ENCODE results near the gene TOMM22.

The TOMM22 gene

GRCh38 chr22:38707984-38708383 is 26.2 kb downstream of the TOMM22 start:
- TF ChIP-seq ZNF274 (IDR thresholded peaks at IDR 0.05; ENCODE audit: low read depth, low read length) (no peak), YY1 (IDR thresholded peaks at IDR 0.05; ENCODE audit: insufficient read depth, insufficient read length) (no peak), SUZ12 (IDR thresholded peaks at IDR 0.05; ENCODE audit: extremely low read depth, insufficient read depth, insufficient read length) (no peak)
- no peak overlapping the region for H3K4me3 ChIP-seq (ENCODE audit: insufficient read length, low read depth)
- H3K9ac ChIP-seq (ENCODE audit: insufficient read length, low read depth), result no peak overlapping the region
- H3K36me3 ChIP-seq (ENCODE audit: insufficient read depth, insufficient read length, low read length), result peaks cover 25% of the 10 kb centered on the region
- peaks cover 3% of the 10 kb centered on the region for H3K4me1 ChIP-seq (ENCODE audit: insufficient read depth, insufficient read length)
- no peak for DNase-seq (ENCODE audit: low read depth, low spot score)
- no peaks in the 10 kb centered on the region for H3K9me3 ChIP-seq (ENCODE audit: insufficient read depth, low read length)
- H3K27me3 ChIP-seq (ENCODE audit: insufficient read depth, insufficient read length), result no peaks in the 10 kb centered on the region

- Histone ChIP-seq H3K36me3 (ENCODE audit: insufficient read depth, insufficient read length, low read length) (peaks cover 25% of the 10 kb centered on the region), H3K9me3 (ENCODE audit: insufficient read depth, low read length) (no peaks in the 10 kb centered on the region), H3K27me3 (ENCODE audit: insufficient read depth, insufficient read length) (no peaks in the 10 kb centered on the region), H3K9ac (ENCODE audit: insufficient read length, low read depth) (no peak overlapping the region), H3K4me3 (ENCODE audit: insufficient read length, low read depth) (no peak overlapping the region), H3K4me1 (ENCODE audit: insufficient read depth, insufficient read length) (peaks cover 5% of the 10 kb centered on the region)
- TF ChIP-seq SUZ12 (IDR thresholded peaks at IDR 0.05; ENCODE audit: extremely low read depth, insufficient read depth, insufficient read length) (no peak), YY1 (IDR thresholded peaks at IDR 0.05; ENCODE audit: insufficient read depth, insufficient read length) (no peak), ZNF274 (IDR thresholded peaks at IDR 0.05; ENCODE audit: low read depth, low read length) (no peak)
- no peak for DNase-seq (ENCODE audit: low read depth, low spot score)
Measured at GRCh38 chr22:38709306-38709705, 27.5 kb downstream of the TOMM22 start.

- H3K4me1 ChIP-seq (ENCODE audit: insufficient read depth, insufficient read length), result peaks cover 5% of the 10 kb centered on the region
- no peak for TF ChIP-seq SUZ12 (IDR thresholded peaks at IDR 0.05; ENCODE audit: extremely low read depth, insufficient read depth, insufficient read length)
- TF ChIP-seq YY1 (IDR thresholded peaks at IDR 0.05; ENCODE audit: insufficient read depth, insufficient read length), result no peak
- no peak for TF ChIP-seq ZNF274 (IDR thresholded peaks at IDR 0.05; ENCODE audit: low read depth, low read length)
- no peaks in the 10 kb centered on the region for H3K9me3 ChIP-seq (ENCODE audit: insufficient read depth, low read length)
- no peaks in the 10 kb centered on the region for H3K27me3 ChIP-seq (ENCODE audit: insufficient read depth, insufficient read length)
- H3K9ac ChIP-seq (ENCODE audit: insufficient read length, low read depth), result no peak overlapping the region
- no peak overlapping the region for H3K4me3 ChIP-seq (ENCODE audit: insufficient read length, low read depth)
- peaks cover 29% of the 10 kb centered on the region for H3K36me3 ChIP-seq (ENCODE audit: insufficient read depth, insufficient read length, low read length)
- DNase-seq (ENCODE audit: low read depth, low spot score), result no peak
Measured at GRCh38 chr22:38710351-38710750, 28.6 kb downstream of the TOMM22 start.

GRCh38 chr22:38710866-38711265 is 29.1 kb downstream of the TOMM22 start:
- no peak for TF ChIP-seq SUZ12 (IDR thresholded peaks at IDR 0.05; ENCODE audit: extremely low read depth, insufficient read depth, insufficient read length)
- TF ChIP-seq YY1 (IDR thresholded peaks at IDR 0.05; ENCODE audit: insufficient read depth, insufficient read length), result no peak
- no peaks in the 10 kb centered on the region for H3K9me3 ChIP-seq (ENCODE audit: insufficient read depth, low read length)
- peaks cover 35% of the 10 kb centered on the region for H3K36me3 ChIP-seq (ENCODE audit: insufficient read depth, insufficient read length, low read length)
- H3K4me1 ChIP-seq (ENCODE audit: insufficient read depth, insufficient read length), result peaks cover 5% of the 10 kb centered on the region
- DNase-seq (ENCODE audit: low read depth, low spot score), result no peak
- H3K27me3 ChIP-seq (ENCODE audit: insufficient read depth, insufficient read length), result no peaks in the 10 kb centered on the region
- no peak overlapping the region for H3K4me3 ChIP-seq (ENCODE audit: insufficient read length, low read depth)
- no peak overlapping the region for H3K9ac ChIP-seq (ENCODE audit: insufficient read length, low read depth)

GRCh38 chr22:38712486-38713207 is 30.9 kb downstream of the TOMM22 start:
- peaks cover 52% of the 10 kb centered on the region for H3K36me3 ChIP-seq (ENCODE audit: insufficient read depth, insufficient read length, low read length)
- H3K9me3 ChIP-seq (ENCODE audit: insufficient read depth, low read length), result no peaks in the 10 kb centered on the region
- DNase-seq (ENCODE audit: low read depth, low spot score), result no peak
- no peaks in the 10 kb centered on the region for H3K27me3 ChIP-seq (ENCODE audit: insufficient read depth, insufficient read length)
- H3K4me3 ChIP-seq (ENCODE audit: insufficient read length, low read depth), result no peak overlapping the region
- TF ChIP-seq YY1 (IDR thresholded peaks at IDR 0.05; ENCODE audit: insufficient read depth, insufficient read length), result no peak
- TF ChIP-seq SUZ12 (IDR thresholded peaks at IDR 0.05; ENCODE audit: extremely low read depth, insufficient read depth, insufficient read length), result no peak
- no peak for TF ChIP-seq ZNF274 (IDR thresholded peaks at IDR 0.05; ENCODE audit: low read depth, low read length)
- H3K9ac ChIP-seq (ENCODE audit: insufficient read length, low read depth), result no peak overlapping the region
- H3K4me1 ChIP-seq (ENCODE audit: insufficient read depth, insufficient read length), result peaks cover 7% of the 10 kb centered on the region

- Histone ChIP-seq H3K9ac (ENCODE audit: insufficient read length, low read depth) (no peak overlapping the region), H3K4me3 (ENCODE audit: insufficient read length, low read depth) (no peak overlapping the region), H3K9me3 (ENCODE audit: insufficient read depth, low read length) (no peaks in the 10 kb centered on the region), H3K27me3 (ENCODE audit: insufficient read depth, insufficient read length) (no peaks in the 10 kb centered on the region), H3K36me3 (ENCODE audit: insufficient read depth, insufficient read length, low read length) (peaks cover 52% of the 10 kb centered on the region), H3K4me1 (ENCODE audit: insufficient read depth, insufficient read length) (peaks cover 4% of the 10 kb centered on the region)
- DNase-seq (ENCODE audit: low read depth, low spot score), result no peak
- TF ChIP-seq ZNF274 (IDR thresholded peaks at IDR 0.05; ENCODE audit: low read depth, low read length), result no peak
- TF ChIP-seq SUZ12 (IDR thresholded peaks at IDR 0.05; ENCODE audit: extremely low read depth, insufficient read depth, insufficient read length), result no peak
- no peak for TF ChIP-seq YY1 (IDR thresholded peaks at IDR 0.05; ENCODE audit: insufficient read depth, insufficient read length)
Measured at GRCh38 chr22:38713921-38714320, 32.2 kb downstream of the TOMM22 start.

GRCh38 chr22:38715176-38715764 is 33.5 kb downstream of the TOMM22 start:
- Histone ChIP-seq H3K4me1 (ENCODE audit: insufficient read depth, insufficient read length) (peaks cover 4% of the 10 kb centered on the region), H3K27me3 (ENCODE audit: insufficient read depth, insufficient read length) (no peaks in the 10 kb centered on the region), H3K4me3 (ENCODE audit: insufficient read length, low read depth) (no peak overlapping the region), H3K9ac (ENCODE audit: insufficient read length, low read depth) (no peak overlapping the region), H3K36me3 (ENCODE audit: insufficient read depth, insufficient read length, low read length) (peaks cover 45% of the 10 kb centered on the region), H3K9me3 (ENCODE audit: insufficient read depth, low read length) (no peaks in the 10 kb centered on the region)
- no peak for TF ChIP-seq SUZ12 (IDR thresholded peaks at IDR 0.05; ENCODE audit: extremely low read depth, insufficient read depth, insufficient read length)
- TF ChIP-seq YY1 (IDR thresholded peaks at IDR 0.05; ENCODE audit: insufficient read depth, insufficient read length), result no peak
- no peak for TF ChIP-seq ZNF274 (IDR thresholded peaks at IDR 0.05; ENCODE audit: low read depth, low read length)
- no peak for DNase-seq (ENCODE audit: low read depth, low spot score)

Measured in NT2/D1 (cell line).